ENCODE results near the gene CFAP161. TPM values are rescaled to one million over a fixed set of nuclear protein-coding genes. Genes with fewer than 3 reads are reported as not detected.

CFAP161 gene
- polyA plus RNA-seq, 3 donors, result not detected

DNA sequence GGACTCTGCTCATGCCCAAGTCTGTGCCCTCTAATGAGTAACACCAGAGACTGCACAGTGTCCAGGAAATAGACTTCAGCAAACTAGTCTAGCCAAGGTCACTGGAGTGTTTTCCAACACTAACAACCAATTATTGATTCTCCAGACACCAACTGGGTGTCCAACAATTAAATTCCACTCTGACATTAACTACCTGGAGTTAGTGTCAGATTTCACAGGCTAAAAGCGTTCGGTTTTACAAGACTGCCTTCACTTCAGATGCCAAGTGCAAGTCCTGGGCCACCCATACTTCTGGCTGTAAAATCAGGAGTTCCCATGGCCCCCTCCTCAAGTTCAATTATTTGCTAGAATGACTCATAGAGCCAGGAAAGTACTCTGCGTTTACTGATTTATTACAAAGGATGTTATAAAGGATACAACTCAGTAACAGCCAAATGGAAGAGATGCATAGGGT is 20.8 kb upstream of the CFAP161 start:
- TF ChIP-seq, protein P1, sequence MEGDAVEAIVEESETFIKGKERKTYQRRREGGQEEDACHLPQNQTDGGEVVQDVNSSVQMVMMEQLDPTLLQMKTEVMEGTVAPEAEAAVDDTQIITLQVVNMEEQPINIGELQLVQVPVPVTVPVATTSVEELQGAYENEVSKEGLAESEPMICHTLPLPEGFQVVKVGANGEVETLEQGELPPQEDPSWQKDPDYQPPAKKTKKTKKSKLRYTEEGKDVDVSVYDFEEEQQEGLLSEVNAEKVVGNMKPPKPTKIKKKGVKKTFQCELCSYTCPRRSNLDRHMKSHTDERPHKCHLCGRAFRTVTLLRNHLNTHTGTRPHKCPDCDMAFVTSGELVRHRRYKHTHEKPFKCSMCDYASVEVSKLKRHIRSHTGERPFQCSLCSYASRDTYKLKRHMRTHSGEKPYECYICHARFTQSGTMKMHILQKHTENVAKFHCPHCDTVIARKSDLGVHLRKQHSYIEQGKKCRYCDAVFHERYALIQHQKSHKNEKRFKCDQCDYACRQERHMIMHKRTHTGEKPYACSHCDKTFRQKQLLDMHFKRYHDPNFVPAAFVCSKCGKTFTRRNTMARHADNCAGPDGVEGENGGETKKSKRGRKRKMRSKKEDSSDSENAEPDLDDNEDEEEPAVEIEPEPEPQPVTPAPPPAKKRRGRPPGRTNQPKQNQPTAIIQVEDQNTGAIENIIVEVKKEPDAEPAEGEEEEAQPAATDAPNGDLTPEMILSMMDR (IDR thresholded peaks at IDR 0.05), result no peak
- no peak overlapping the region for H2AFZ ChIP-seq (ENCODE audit: insufficient read depth, low read depth, low read length, poor library complexity, severe bottlenecking)
- H3K4me1 ChIP-seq (ENCODE audit: control insufficient read depth in 1 of 2, insufficient read depth in 2 of 2, low read length in 2 of 2), result peaks cover 6 to 8% of the 10 kb centered on the region in 2 donors
- peaks cover 6% of the 10 kb centered on the region for H3K4me1 Mint-ChIP-seq
- no peak overlapping the region for H3K4me3 Mint-ChIP-seq
- WGBS (ENCODE audit: insufficient coverage), result 100% methylated on average over 2 of the region's 3 CpGs
- no peak overlapping the region for H3K4me2 ChIP-seq (replicated peaks; ENCODE audit: extremely low read depth, low read length, poor library complexity, severe bottlenecking)
- no peaks in the 10 kb centered on the region for H3K36me3 Mint-ChIP-seq
- no peak overlapping the region for H3K27ac Mint-ChIP-seq
- H3K9me3 Mint-ChIP-seq, result peaks cover 0 to 3% (median 0%) of the 10 kb centered on the region in 7 donors
- H3K4me3 ChIP-seq (replicated peaks in 1 of 3; ENCODE audit: low read depth in 2 of 3, low read length in 3 of 3), result no peak overlapping the region
- H3K9me3 ChIP-seq (replicated peaks in 1 of 2; ENCODE audit: control insufficient read depth in 1 of 2, insufficient read depth in 1 of 2, low read length in 2 of 2), result no peaks in the 10 kb centered on the region
- DNase-seq, result no peak
- H3K9ac ChIP-seq (ENCODE audit: insufficient read depth, low read length, poor library complexity, severe bottlenecking), result no peak overlapping the region
- H3K27me3 ChIP-seq (ENCODE audit: control insufficient read depth in 2 of 2, insufficient read depth in 2 of 2, low read length in 2 of 2), result peaks cover 13 to 15% of the 10 kb centered on the region in 2 donors
- H3K27me3 Mint-ChIP-seq (ENCODE audit: low read depth in 3 of 3), result peaks cover 16 to 21% (median 20%) of the 10 kb centered on the region in 3 donors
- no peaks in the 10 kb centered on the region for H3K79me2 ChIP-seq (ENCODE audit: insufficient read depth, low read length)
- intact Hi-C loops (cut with micrococcal nuclease), result no loop called here
- no peaks in the 10 kb centered on the region for H3K36me3 ChIP-seq (replicated peaks in 1 of 2; ENCODE audit: control insufficient read depth in 1 of 2, insufficient read depth in 2 of 2, low read length in 2 of 2)
- H4K20me1 ChIP-seq (ENCODE audit: insufficient read depth, low read length), result no peaks in the 10 kb centered on the region
- no peak overlapping the region for H3K27ac ChIP-seq (ENCODE audit: low read depth in 1 of 2, low read length in 2 of 2)

GRCh38 chr15:81113861-81114291 is 20.2 kb upstream of the CFAP161 start:
- H3K27me3 Mint-ChIP-seq (ENCODE audit: low read depth in 3 of 3), result peaks cover 16 to 27% (median 19%) of the 10 kb centered on the region in 3 donors
- no peak for DNase-seq

More at GRCh38 chr15:81113861-81114291, 20.2 kb upstream of the CFAP161 start:
- Mint-ChIP-seq H3K4me1 (peaks cover 6% of the 10 kb centered on the region), H3K4me3 (no peak overlapping the region), H3K27ac (no peak overlapping the region), H3K9me3 (peaks cover 0 to 3% (median 0%) of the 10 kb centered on the region in 7 donors), H3K36me3 (no peaks in the 10 kb centered on the region)
- Histone ChIP-seq H3K79me2 (ENCODE audit: insufficient read depth, low read length) (no peaks in the 10 kb centered on the region), H3K9me3 (replicated peaks in 1 of 2; ENCODE audit: control insufficient read depth in 1 of 2, insufficient read depth in 1 of 2, low read length in 2 of 2) (no peaks in the 10 kb centered on the region), H3K27ac (ENCODE audit: low read depth in 1 of 2, low read length in 2 of 2) (no peak overlapping the region), H3K4me2 (replicated peaks; ENCODE audit: extremely low read depth, low read length, poor library complexity, severe bottlenecking) (no peak overlapping the region), H3K9ac (ENCODE audit: insufficient read depth, low read length, poor library complexity, severe bottlenecking) (no peak overlapping the region), H3K27me3 (ENCODE audit: control insufficient read depth in 2 of 2, insufficient read depth in 2 of 2, low read length in 2 of 2) (peaks cover 14 to 22% of the 10 kb centered on the region in 2 donors), H2AFZ (ENCODE audit: insufficient read depth, low read depth, low read length, poor library complexity, severe bottlenecking) (no peak overlapping the region), H4K20me1 (ENCODE audit: insufficient read depth, low read length) (no peaks in the 10 kb centered on the region), H3K4me1 (ENCODE audit: control insufficient read depth in 1 of 2, insufficient read depth in 2 of 2, low read length in 2 of 2) (peaks cover 6 to 8% of the 10 kb centered on the region in 2 donors), H3K36me3 (replicated peaks in 1 of 2; ENCODE audit: control insufficient read depth in 1 of 2, insufficient read depth in 2 of 2, low read length in 2 of 2) (no peaks in the 10 kb centered on the region), H3K4me3 (replicated peaks in 1 of 3; ENCODE audit: low read depth in 2 of 3, low read length in 3 of 3) (no peak overlapping the region)
- TF ChIP-seq, protein P1 (IDR thresholded peaks at IDR 0.05), result no peak
- intact Hi-C loops (cut with micrococcal nuclease), result no loop called here
- no CpG with 5 or more reads among the region's 3 CpGs for WGBS (ENCODE audit: insufficient coverage)
